Measurements from ENCODE around the gene RFC5. TPM values are rescaled to one million over a fixed set of nuclear protein-coding genes. Genes with fewer than 3 reads are reported as not detected.
A peak's percentile ranks its signal among the peaks of the same experiment; 100 is the strongest.

Gene RFC5
- total RNA-seq, 1 experiment from 2014 or later: 78.6 TPM

GRCh38 chr12:118061011-118061872, 44.7 kb downstream of the RFC5 start, which contains the start of gene WSB2:
Gene WSB2 (minus strand): TSS chr12:118061179. CDS start chr12:118061048, 131 bp downstream.
- Histone ChIP-seq H3K4me3 (replicated peaks in 1 of 2; ENCODE audit: low read depth in 1 of 2, low read length in 2 of 2) (peak within 1 kb of the TSS; percentile 64 to 81), H3K9me3 (ENCODE audit: control insufficient read depth in 1 of 2, insufficient read depth in 1 of 2, low read depth in 1 of 2, low read length in 2 of 2) (no peaks in the 10 kb centered on the region), H3K36me3 (ENCODE audit: control insufficient read depth in 1 of 2, insufficient read depth in 2 of 2, low read length in 2 of 2) (peaks cover 0 to under 1% of the 10 kb centered on the region in 2 experiments; a peak in 1 of 4 replicates), H3K27me3 (ENCODE audit: insufficient read depth, low read length) (no peaks in the 10 kb centered on the region), H3K79me2 (ENCODE audit: insufficient read depth, low read length) (peaks cover 27% of the 10 kb centered on the region), H3K27ac (ENCODE audit: low read depth, low read length) (peak within 1 kb of the TSS; percentile 91), H3K9me2 (ENCODE audit: insufficient read depth) (no peaks in the 10 kb centered on the region), H3K9ac (ENCODE audit: low read length) (peak within 1 kb of the TSS; percentile 91), H3K4me1 (ENCODE audit: control insufficient read depth in 1 of 2, insufficient read depth in 2 of 2, low read length in 2 of 2) (peaks cover 28 to 39% of the 10 kb centered on the region in 2 experiments), H2AFZ (ENCODE audit: low read depth, low read length, poor library complexity, severe bottlenecking) (no peak within 1 kb of the TSS), H3K4me2 (ENCODE audit: low read length) (peak within 1 kb of the TSS; percentile 93), H4K20me1 (ENCODE audit: insufficient read depth) (no peaks in the 10 kb centered on the region)
- POLR2A ChIA-PET: no interaction called here
- no TSS peak for BruUV-seq (replicated peaks)
- TF ChIP-seq ZFX (IDR thresholded peaks at IDR 0.05) (peak; percentile 56), MAX (IDR thresholded peaks at IDR 0.05) (peak; percentile 25; the same call in 1 of the 2 replicates), YY1 (IDR thresholded peaks at IDR 0.05; ENCODE audit: extremely low read depth, insufficient replicate concordance, low read depth, low read length) (peak; percentile 38), EGR1 (IDR thresholded peaks at IDR 0.05; ENCODE audit: low read depth) (peak; percentile 72), EZH2phosphoT487 (IDR thresholded peaks at IDR 0.05; ENCODE audit: borderline replicate concordance) (no peak)
- ATAC-seq: peak; percentile 41
- RAD21 ChIA-PET (ENCODE audit: low non-redundant PET in 1 of 2, low total read pairs in 2 of 2, uncharacterized antibody in 2 of 2, unreplicated experiment in 2 of 2): interaction anchor here (0.6 kb wide), 2 partner anchors 60 to 1070 kb away, joined by 3 read pairs; no protein-coding TSS in a partner anchor
- DNase-seq (ENCODE audit: low read depth, low spot score): no peak
- CTCF ChIA-PET: no interaction called here
- intact Hi-C loops (cut with micrococcal nuclease): loop anchor here (5.0 kb wide), 1 partner anchor 41 kb away; the partner anchor contains the start of gene VSIG10
